GM19468 (cell line): ENCODE results near the gene NFKBIZ.
"Not testable (repeated sequence)": the region's sequence is repeated elsewhere in the genome, so short reads cannot be mapped to it uniquely, and the experiment has no call there.

Source experiments
- ATAC-seq: cut with Tn5 transposase; IDR thresholded peaks from one replicate; pipeline ENCODE4 v1.9.1; 2021; ENCODE audit warnings: mild to moderate bottlenecking, moderate library complexity, moderate number of reproducible peaks; ENCODE audit not compliant: unreplicated experiment; ENCODE audit errors: extremely low read depth

Gene NFKBIZ

GRCh38 chr3:101850246-101851051 lies 1.1 kb downstream of the NFKBIZ start:
- ATAC-seq = no peak

GRCh38 chr3:101851072-101851770 lies 1.9 kb downstream of the NFKBIZ start:
- no peak for ATAC-seq

- ATAC-seq = no peak
Observed at GRCh38 chr3:101851850-101852714, 2.8 kb downstream of the NFKBIZ start.

- ATAC-seq = no peak
Observed at GRCh38 chr3:101852983-101853840, 3.9 kb downstream of the NFKBIZ start.

GRCh38 chr3:101853982-101854381 lies 4.7 kb downstream of the NFKBIZ start:
- no peak for ATAC-seq

DNA sequence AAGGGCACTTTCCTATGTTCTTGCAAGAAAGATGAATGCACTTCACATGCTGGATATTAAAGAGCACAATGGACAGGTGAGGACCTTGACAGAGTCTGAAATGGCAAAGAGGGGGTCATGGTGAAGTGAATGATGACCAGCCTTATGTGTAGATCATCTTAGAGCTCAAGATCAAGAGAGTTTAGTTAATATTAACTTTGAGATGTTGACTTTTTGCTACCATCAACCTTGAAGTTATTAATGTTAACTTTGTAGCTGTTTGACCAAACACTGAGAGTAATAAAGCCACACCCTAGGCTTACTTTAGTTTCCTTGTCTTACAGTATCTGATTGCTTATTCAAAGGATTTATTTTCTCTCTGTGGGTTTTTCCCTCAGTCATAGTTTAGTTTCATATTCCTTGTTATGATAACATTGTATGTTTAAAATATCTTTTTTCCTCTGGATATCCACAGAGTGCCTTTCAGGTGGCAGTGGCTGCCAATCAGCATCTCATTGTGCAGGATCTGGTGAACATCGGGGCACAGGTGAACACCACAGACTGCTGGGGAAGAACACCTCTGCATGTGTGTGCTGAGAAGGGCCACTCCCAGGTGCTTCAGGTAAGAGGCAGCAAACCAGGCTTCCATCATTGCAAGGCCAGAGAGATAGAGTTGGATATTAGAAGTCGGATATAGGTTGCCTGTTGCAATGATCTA lies 5.4 kb downstream of the NFKBIZ start:
- no peak for ATAC-seq

DNA sequence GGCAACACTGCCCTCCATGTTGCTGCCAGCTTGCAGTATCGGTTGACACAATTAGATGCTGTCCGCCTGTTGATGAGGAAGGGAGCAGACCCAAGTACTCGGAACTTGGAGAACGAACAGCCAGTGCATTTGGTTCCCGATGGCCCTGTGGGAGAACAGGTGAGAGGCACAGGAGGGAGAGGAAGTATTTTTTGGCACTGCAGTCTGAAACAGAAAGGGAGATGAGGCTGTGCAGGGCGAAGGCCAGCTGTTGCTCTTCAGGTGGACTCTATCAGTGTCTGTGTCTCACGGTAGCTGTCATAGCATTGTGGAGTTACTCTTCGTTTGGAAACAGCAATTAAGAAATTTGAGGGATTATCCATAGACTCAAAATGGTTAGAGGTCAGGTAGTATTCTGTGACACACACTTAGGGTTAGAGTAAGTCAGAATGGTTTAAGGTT lies 8.0 kb downstream of the NFKBIZ start:
- ATAC-seq = no peak

- no peak for ATAC-seq
Observed at GRCh38 chr3:101858464-101859030, 9.2 kb downstream of the NFKBIZ start.

DNA sequence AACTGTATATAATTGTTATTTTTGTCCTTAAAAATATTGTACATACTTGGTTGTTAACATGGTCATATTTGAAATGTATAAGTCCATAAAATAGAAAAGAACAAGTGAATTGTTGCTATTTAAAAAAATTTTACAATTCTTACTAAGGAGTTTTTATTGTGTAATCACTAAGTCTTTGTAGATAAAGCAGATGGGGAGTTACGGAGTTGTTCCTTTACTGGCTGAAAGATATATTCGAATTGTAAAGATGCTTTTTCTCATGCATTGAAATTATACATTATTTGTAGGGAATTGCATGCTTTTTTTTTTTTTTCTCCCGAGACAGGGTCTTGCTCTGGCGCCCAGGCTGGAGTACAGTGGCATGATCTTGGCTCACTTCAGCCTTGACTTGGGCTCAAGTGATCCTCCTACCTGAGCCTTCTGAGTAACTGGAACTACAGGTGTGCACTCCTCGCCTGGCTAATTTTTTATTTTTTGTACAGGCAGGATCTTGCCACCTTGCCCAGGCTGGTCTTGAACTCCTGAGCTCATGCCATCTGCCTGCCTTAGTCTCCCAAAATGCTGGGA lies 10.7 kb downstream of the NFKBIZ start:
- no peak for ATAC-seq

DNA sequence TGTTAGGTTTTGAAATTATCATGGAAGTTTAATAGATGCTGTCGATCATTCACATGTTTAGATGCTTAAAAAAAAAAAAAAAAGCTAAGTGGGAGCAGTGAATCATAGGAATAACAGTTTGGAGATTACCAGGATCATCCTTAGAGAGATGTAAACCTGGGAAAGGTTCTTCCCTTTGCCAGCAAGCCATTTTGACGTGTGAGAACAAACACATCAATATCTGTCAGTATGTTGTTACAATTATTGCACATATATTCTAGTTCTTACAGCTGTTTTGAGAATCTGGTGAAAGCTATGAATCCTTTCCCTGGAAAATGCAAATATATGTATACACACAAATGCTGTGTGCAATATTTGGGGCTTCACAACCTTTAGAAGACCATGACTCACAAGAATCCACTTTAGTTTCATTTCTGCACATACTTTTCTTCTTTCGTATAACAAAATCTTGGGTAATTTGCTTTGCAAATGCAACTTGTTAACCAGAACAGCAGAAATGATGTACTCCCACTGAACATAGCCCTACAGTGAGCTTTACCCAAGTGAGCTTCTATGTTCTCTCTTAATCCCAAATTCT lies 12.0 kb downstream of the NFKBIZ start:
- ATAC-seq = peak; percentile 43

DNA sequence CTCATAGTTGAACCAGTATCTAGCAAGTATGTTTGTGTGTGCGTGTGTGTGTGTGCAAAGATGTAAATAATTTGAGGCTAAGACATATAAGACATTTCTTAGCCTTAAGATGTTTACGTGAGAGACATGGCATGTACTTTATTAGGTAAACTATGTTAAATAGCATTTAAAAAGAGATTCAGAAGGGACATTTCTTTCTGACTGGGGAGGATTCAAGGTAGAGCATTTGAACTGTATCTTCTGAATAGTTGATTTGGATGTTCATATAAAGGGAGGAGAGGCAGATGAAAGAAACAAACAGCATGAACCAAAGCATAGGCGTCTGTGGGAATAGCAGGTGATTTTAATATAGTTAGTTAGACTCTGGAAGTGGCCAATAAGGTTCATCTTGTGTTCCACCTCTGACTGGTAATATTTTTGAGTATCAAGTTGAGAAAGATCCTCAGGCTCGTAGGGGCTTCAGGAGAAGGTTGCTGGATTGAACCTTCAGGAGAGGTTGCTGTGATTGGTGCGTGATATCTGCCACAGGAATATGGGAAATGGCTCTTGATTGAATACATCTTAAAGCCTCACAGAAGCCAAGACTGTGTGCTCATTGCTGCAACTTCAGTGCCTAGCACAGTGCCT lies 12.6 kb downstream of the NFKBIZ start:
- ATAC-seq = no peak

DNA sequence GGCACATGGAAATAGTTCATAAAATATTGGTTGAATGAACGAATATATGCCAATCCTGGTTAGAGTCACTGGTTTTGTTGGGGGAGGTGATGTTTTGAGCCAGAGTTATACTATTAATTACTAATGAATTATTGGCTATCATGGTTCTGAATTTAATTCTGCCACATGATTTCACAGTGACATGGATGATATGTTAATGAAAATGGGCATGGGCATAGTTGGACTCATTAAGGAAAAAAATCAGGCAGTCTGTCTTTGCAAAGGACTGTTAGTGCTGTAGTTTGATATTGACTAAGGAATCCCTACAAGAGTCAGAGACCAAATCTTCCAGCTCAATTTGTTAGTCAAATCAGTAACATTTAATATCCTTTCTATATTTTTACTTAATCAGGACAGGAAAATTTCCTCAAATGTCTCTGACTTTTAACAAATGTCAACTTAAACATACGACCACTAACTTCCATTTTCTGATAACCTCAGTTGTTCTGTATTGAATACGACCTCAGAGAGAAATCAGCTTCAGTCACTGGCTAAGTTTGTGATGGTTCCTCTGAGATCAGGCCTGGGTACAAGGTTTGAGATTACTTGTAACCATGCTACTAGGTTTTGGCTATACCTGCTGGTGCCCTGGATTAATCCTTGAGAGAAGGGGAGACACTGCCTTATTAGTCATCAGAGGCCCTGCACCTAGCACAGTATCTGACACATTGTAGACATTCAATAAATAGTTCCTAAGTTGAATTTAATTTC lies 13.3 kb downstream of the NFKBIZ start:
- ATAC-seq = no peak

GRCh38 chr3:101864926-101865325 lies 15.6 kb downstream of the NFKBIZ start:
- not testable (repeated sequence) for ATAC-seq

DNA sequence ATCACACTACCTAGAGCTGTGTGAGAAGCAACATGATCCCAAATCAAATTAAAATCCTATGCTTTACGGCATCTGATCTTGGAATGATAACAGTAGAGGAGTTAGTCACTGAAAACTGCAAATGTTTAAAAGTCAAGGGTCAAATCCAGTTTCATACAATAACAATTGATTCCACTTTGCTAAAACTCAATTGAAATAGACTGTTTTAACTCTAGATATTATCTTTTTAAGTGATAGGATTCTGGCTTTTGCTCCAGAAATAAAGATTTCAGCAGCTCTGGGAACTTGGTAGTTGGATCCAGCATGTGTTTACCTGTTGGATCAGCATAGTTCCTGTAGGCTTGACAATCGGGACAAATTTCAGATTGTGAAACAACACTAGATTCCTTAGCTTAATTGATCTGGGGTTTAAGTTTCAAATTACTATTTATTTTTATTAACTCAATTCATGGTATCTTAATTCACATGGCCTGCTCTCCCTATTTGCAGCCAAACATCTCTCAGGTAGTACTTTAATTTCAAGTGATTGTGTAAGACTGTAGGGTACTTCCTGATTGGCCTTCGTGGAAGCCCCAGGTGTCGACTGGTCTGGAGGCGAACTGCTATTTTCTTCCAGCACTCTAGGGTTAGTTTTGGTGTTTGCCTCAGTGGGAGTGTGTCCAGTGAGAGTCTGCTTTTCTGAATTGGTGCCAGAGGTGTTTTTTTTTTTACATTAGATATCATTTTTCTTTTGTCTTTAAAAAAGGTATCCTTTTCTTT lies 16.6 kb downstream of the NFKBIZ start:
- ATAC-seq = no peak

DNA sequence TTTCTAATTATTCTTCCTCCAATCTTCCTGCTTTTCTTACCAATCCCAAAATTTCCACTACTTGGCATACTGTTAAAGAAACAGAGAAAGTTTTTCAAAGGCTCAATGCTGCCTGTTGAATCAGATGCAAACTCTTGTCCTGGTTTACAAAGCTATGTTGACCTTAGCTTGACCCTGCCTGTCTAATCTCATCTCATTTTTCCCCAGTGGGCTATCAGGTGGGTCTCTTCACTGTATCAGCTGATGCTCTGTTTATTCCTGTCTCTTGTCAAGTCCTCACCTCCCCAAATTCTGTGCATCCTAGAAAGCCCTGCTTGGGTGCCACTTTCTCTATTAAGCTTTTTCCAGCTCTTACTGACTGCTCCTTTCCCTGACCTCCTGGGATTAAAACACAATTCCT lies 18.2 kb downstream of the NFKBIZ start:
- no peak for ATAC-seq

- ATAC-seq = no peak
Observed at GRCh38 chr3:101867996-101868395, 18.7 kb downstream of the NFKBIZ start.
